GM19324 (cell line): ENCODE data around the gene NAA15.
"Not testable (repeated sequence)": the region's sequence is repeated elsewhere in the genome, so short reads cannot be mapped to it uniquely, and the experiment has no call there.

ENCODE experiments used
- ATAC-seq: cut with Tn5 transposase; IDR thresholded peaks from one replicate; pipeline ENCODE4 v1.9.1; 2021; ENCODE audit warnings: mild to moderate bottlenecking, moderate library complexity; ENCODE audit not compliant: unreplicated experiment, low FRiP score

The NAA15 gene

DNA sequence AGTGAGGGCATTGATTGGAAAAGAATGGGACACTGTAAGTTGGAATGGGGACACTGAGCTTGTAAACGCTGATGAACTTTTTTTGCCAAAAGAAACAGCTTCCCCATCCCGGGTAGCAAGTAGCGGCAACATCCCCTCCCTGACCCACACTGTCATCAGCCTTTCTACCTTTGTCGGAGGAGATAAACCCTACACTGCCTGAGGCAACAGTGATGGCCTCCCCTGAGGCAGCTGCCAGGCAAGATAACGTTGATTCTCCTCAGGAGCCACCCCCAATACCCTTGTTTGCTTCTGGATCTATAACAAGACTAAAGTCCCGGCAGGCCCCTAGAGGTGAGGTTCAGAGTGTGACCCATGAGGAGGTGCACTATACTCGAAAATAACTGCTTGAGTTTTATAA is 142.4 kb downstream of the NAA15 start:
- no peak for ATAC-seq

DNA sequence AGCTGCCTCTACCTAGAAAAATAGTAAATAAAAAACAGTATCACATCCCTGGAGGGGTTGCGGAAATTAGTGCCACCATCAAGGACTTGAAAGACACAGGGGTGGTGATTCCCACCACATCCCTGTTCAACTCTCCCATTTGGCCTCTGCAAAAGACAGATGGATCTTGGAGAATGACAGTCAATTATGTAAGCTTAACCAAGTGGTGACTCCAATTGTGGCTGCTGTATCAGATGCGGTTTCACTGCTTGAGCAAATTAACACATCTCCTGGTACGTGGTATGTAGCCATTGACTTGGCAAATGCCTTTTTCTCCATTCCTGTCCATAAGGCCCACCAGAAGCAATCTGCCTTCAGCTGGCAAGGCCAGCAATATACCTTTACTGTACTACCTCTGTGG is 143.6 kb downstream of the NAA15 start:
- not testable (repeated sequence) for ATAC-seq

DNA sequence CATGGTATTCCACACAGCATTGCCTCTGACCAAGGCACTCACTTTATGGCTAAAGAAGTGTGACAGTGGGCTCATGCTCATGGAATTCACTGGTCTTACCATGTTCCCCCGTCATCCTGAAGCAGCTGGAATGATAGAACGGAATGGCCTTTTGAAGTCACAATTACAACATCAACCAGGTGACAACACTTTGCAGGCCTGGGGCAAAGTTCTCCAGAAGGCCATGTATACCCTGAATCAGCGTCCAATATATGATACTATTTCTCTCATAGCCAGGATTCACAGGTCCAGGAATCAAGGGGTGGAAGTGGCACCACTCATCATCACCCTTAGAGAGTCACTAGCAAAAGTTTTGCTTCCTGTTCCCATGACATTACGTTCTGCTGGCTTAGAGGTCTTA is 145.8 kb downstream of the NAA15 start:
- not testable (repeated sequence) for ATAC-seq

DNA sequence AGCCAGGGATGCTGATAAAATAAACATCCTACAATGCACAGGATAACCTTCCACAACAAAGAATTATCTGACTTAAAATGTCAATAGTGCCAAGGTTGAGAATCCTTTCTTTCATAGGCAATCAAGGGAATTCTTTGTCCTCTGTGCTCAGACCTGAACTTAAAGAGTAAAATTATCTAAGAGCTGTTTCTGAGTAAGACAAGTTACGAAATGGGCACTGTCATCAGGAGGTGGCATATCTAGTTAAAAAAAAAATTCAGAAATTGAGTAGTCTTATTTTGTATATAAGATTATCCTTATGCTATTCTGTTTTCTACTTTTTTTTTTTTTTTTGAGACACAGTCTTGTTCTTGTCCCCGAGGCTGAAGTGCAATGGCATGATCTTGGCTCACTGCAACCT is 149.3 kb downstream of the NAA15 start:
- ATAC-seq: no peak

DNA sequence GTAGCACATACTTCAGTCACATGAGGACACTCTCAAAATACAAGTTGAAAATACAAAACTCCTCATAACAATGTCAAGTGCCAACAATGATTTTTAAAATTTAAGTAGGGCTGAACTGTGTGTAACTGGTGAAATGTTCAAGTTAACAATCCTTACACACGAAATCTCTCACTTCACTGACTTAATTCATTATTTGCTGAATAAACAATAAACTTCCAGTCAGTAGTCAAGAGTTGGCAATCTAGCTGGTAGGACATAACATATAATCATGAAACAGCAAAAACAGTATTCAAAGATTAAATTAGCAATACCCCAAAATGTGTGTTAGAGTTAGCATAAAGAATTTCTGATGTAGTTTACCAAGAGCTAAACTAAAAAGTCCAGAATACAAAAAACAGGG is 150.7 kb downstream of the NAA15 start:
- no peak for ATAC-seq

DNA sequence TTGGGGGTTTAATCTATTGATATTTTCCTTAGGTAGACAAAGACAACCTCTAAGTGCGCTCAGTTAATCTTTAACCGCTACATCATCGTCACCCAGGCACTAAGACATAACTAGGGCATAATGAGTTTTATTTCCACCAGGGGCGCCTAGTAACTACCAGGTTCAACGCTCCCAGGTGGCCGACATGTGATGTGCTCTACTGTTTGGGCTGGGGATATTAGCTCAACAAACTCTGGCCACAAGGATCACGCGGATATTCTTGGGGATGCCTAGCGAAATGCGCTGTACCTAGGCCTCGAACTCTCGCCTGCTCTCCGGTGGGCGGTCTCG is 151.7 kb downstream of the NAA15 start:
- peak; percentile 35 for ATAC-seq

DNA sequence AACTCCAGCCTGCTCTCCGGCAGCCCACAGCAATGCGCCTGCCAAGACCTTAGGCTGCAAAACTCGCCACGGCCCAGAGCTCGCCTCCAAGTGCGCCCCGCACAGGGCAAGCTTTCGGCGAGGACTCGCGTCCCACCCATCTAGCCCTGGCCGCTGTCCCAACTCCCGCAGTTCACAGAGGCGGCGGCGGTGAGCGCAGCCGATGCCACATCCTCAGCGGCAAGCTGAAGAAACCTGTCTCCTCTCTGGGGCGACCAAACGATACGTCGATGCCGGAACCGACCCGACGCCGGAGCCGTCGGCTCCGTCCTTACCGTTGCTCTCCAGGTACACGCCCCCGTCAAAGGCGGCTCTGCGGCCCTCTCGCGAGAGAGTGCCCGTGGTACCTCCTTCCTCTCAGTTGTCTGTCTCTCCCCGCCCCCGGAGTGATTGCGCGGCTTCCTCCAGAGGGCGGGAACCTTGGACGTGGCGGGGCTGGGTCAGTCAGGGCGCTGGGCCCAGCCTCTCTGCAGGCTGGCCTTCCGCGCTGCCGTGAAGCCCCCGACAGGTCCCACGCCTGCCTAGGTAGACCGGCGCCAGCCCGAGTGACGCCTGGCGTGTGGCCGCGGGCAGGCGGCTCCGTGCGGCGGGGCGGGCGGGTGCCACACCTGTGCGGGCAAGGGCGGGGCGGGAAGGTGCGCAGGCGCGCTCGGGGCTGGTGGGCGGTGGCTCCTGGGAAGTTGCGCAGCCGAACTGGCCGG is 152.2 kb downstream of the NAA15 start:
- ATAC-seq: peak; percentile 96

DNA sequence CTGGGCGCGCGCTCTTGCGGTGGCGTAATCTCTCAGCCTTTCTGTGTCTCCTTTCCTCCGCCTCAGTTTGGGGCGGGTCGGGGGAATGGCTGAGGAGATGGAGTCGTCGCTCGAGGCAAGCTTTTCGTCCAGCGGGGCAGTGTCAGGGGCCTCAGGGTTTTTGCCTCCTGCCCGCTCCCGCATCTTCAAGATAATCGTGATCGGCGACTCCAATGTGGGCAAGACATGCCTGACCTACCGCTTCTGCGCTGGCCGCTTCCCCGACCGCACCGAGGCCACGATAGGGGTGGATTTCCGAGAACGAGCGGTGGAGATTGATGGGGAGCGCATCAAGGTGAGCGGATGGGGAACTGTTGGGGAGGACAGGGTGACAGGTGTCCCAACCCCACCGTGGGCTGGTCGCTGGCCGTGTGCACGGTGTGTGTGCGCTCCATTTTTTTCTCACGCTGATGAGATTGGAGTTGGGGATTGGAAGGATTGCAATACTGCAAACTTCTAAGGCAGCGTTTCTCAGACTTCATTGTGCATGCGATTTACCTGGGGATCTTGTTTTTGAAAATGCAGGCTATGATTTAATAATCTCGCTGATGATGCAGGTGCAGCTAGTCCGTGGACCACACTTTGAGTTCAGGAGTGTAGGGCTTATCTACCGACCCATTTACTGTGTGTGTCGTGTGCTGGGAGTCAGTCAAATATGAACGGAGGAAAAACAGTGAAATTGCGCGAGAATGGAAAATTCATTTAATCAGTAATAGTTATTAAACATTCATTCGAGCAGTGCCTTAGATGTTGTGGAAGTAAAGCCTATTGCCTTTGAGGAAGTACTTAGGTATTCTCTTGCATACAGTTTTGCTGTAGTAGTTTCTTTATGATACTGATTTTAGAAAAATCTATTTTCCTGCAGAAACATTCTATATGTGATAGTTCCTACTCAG is 153.1 kb downstream of the NAA15 start, which contains the start of gene RAB33B:
Gene RAB33B (plus strand): TSS at position 11 of the 935 bp plus-strand sequence. CDS start 75 bp downstream, at position 86.
- ATAC-seq: no peak

DNA sequence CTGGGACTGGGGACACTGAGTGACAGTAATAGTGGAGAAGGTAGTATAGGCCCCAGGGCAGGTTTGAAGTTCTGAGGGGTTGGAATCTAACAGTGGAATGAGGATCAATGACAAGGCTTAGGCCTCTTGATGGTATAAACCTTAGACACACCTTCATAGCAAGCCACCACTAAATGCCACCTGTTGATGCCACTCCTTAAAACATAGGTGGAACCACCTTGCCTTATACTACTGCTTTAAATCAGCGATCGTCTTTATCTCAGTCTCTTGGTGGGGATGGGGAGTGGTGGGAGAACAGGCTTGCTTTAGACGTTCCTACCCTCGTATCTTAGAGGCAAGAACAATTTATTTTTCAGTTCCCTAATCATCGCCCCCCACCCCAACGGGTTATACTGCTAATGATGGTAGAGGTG is 153.8 kb downstream of the NAA15 start:
- no peak for ATAC-seq

DNA sequence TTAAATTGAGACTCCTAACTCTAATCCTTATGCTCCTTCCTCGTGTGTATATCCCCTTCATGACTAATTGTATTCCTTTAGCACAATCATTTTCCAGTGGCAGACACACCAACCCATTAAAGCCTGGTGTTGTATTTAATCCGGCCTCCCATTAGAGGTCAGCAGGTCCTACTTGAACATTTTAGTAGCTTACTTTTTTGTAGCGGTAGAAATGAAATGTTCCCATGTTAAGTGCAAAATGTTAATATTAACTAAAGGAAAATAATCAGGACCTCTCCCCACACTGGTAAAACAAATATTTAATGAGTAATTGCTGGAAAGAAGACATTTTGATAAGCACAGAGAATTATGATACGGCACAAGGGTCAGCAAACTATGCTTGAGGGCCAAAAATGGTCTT is 156.0 kb downstream of the NAA15 start:
- ATAC-seq: no peak

DNA sequence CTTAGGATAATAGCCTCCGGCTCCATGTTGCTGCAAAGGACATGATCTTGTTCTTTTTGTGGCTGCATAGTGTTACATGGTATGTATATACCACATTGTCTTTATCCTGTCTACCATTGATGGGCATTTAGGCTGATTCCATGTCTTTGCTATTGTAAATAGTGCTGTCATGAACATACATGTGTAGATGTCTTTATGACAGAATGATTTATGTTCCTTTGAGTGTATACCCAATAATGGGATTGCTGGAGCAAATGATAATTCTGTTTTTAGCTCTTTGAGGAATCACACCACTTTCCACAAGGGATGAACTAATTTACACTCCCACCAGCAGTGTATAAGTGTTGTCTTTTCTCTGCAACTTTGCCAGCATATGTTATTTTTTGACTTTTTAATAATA is 157.2 kb downstream of the NAA15 start:
- ATAC-seq: no peak

DNA sequence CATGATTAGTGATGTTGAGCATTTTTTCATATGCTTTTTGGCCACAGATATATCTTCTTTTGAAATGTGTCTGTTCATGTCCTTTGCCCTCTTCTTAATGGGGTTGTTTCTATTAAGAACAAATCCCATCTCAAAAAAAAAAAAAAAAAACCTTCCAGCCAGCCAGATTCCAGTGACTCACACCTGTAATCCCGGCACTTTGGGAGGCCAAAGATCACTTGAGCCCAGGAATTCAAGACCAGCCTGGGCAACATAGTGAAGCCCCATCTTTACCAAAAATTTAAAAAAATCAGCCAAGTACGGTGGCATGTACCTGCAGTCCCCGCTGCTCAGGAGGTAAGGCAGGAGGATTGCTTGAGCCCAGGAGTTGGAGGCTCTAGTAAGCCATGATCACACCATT is 157.7 kb downstream of the NAA15 start:
- ATAC-seq: no peak

DNA sequence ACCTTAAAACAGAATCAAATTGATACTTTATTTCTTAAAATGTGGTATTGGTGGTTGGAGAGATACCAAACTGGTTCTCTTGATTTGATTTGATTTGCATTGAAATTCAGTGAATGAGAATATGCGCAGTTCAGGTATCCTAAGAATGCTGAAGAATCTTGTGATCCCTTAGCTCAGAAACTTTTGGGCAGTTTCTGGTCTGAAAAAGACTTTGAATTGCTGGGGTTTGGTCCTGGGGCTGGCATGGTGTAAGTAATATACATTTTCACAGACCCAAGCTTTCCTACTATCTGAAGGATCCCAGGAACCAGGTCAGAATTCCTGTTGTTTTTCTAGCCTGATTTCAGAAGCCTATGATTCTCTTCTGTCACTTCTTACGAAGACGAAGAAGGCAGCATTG is 159.3 kb downstream of the NAA15 start:
- no peak for ATAC-seq

DNA sequence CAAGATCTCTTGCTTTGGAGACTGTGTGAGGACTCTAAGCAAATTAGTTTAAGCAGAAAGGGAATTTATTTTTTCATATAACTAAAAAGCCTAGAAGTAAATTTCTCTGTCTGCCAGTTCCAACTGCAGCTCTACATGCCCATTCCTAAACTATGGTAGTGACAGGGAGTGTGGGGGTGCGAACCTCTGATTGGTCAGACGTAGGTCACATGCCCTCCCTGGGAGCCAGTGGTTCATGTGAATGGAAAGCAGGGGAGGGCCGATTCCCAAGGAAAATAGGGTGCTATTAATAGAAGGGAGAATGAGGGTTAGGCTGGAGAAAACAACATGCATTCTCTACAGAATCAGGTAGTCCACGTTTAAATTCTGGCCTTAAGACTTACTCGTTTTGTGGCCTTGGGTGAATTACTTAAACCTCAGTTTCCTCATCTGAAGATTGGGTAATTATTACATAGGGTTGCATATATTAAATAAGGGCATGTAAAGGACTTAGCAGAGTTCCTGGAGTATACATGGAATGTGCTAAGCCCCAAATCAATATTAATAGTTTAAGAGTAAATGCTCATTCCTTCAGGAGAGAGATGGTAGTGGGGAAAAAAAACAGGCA is 159.8 kb downstream of the NAA15 start:
- ATAC-seq: no peak

DNA sequence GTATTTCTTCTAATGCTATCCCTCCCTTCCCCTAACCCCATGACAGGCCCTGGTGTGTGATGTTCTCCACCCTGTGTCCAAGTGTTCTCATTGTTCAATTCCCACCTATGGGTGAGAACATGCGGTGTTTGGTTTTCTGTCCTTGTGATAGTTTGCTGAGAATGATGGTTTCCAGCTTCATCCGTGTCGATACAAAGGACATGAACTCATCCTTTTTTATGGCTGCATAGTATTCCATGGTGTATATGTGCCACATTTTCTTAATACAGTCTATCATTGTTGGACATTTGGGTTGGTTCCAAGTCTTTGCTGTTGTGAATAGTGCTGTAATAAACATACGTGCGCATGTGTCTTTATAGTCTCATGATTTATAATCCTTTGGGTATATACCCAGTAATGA is 163.2 kb downstream of the NAA15 start:
- ATAC-seq: not testable (repeated sequence)

DNA sequence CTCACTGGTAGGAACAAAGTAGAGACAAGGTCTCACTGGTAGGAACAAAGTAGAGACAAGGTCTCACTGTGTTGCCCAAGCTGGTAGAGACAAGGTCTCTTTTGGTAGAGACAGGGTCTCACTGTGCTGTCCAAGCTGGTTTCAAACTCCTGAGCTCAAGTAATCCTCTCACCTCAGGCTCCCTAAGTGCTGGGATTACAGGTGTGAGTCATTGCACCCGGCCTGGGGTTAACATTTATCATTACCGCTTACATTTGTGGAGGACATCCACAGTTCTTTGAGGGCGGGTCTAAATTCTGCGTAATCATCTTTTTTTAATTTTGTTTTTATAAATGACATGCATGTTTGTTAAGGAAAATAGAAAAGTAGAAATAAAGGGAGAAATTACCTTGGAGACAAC is 164.6 kb downstream of the NAA15 start:
- no peak for ATAC-seq

DNA sequence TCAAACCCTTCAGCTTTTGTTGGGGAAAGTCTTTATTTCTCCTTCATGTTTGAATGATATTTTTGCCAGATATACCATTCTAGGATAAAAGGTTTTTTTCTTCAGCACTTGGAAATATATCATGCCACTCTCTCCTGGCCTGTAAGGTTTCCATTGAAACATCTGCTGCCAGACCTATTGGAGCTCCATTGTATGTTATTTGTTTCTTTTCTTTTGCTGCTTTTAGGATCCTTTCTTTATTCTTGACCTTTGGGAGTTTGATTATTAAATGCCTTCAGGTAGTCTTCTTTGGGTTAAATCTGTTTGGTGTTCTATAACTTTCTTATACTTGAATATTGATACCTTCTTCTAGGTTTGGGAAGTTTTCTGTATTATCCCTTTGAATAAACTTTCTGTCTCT is 167.5 kb downstream of the NAA15 start:
- ATAC-seq: not testable (repeated sequence)

DNA sequence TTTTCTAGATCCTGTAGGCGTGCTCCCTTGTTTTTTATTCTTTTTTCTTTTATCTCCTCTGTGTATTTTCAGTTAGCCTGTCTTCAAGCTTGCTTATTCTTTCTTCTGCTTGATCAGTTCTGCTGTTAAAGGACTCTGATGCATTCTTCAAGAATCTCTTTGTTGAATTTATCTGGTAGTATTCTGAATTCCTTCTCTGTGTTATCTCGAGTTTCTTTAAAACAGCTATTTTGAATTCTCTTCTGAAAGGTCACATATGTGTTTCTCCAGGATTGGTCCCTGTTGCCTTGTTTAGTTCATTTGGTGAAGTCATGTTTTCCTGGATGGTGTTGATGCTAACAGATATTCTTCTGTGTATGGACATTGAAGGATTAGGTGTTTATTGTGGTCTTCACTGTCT is 167.9 kb downstream of the NAA15 start:
- no peak for ATAC-seq
